Measurements from ENCODE around the gene ZHX3. TPM values are rescaled to one million over a fixed set of nuclear protein-coding genes. Genes with fewer than 3 reads are reported as not detected.

ZHX3 gene
- total and polyA plus RNA-seq, 2 of the 13 experiments (the other 11 are each of a cell fraction or from before 2014, with no cell fraction given), result 8.4 to 11.7 TPM

- TF ChIP-seq ZHX2 (IDR thresholded peaks at IDR 0.05; ENCODE audit: low read depth) (0 out of 2 replicates have a peak, but pooled peaks have one; percentile 27), ZHX2 (CRISPR knock-in tag; IDR thresholded peaks at IDR 0.05; ENCODE audit: borderline replicate concordance) (no peak), POLR2AphosphoS5 (IDR thresholded peaks at IDR 0.05; ENCODE audit: low read depth, low read length) (peak; percentile 95), SMAD3 (CRISPR knock-in tag; IDR thresholded peaks at IDR 0.05) (0 out of 2 replicates have a peak, but pooled peaks have one; percentile 15), ZNF468 (CRISPR knock-in tag; IDR thresholded peaks at IDR 0.05) (no peak), PRDM10 (CRISPR knock-in tag; IDR thresholded peaks at IDR 0.05; ENCODE audit: low read depth) (no peak), ZNF34 (CRISPR knock-in tag; IDR thresholded peaks at IDR 0.05; ENCODE audit: borderline replicate concordance) (no peak), ZNF331 (CRISPR knock-in tag; IDR thresholded peaks at IDR 0.05) (peak; percentile 90), ZFAT (CRISPR knock-in tag; conservative IDR thresholded peaks at IDR 0.05) (no peak), KDM4B (CRISPR knock-in tag; IDR thresholded peaks at IDR 0.05) (0 out of 2 replicates have a peak, but pooled peaks have one; percentile 75), ATF4 (CRISPR knock-in tag; IDR thresholded peaks at IDR 0.05) (no peak), KDM6A (CRISPR knock-in tag; IDR thresholded peaks at IDR 0.05; ENCODE audit: low read depth) (no peak), ZNF382 (CRISPR knock-in tag; IDR thresholded peaks at IDR 0.05; ENCODE audit: borderline replicate concordance) (no peak), HDAC1 (CRISPR knock-in tag; IDR thresholded peaks at IDR 0.05) (peak; percentile 29; the same call in 1 of the 2 replicates), ZBTB20 (CRISPR knock-in tag; IDR thresholded peaks at IDR 0.05; ENCODE audit: borderline replicate concordance, low read depth) (no peak), KDM3A (CRISPR knock-in tag; IDR thresholded peaks at IDR 0.05; ENCODE audit: low read depth) (peak; percentile 55; the same call in 1 of the 2 replicates), ZNF800 (CRISPR knock-in tag; IDR thresholded peaks at IDR 0.05) (no peak)
Measured at GRCh38 chr20:41317546-41318270, at the start of gene ZHX3 (continued).
